ENCODE results near the gene GRM5.

GRM5 gene

DNA sequence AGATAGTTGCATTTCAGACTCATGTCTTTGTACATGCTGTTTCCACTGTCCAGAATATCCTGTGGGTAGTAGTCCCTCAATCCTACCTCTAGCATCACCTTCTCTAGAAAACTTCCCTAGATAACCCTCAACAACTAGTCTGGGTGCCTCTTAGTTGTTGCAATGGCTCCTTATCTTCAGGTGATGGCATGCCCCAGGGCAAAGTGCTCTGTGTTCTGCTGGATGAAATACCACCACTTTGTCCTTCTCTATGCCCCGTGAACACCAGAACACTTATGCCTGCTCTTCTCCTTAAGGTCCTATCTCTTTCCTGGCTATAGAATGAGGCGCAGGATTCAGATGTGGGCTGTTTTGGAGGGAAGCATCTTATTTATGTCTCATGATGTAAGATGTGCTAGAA, 569.9 kb downstream of the GRM5 start:
- H3K4me3 ChIP-seq (ENCODE audit: low read depth, low read length): no peak overlapping the region
- DNase-seq (ENCODE audit: low read depth): no peak
- TF ChIP-seq, protein P1, sequence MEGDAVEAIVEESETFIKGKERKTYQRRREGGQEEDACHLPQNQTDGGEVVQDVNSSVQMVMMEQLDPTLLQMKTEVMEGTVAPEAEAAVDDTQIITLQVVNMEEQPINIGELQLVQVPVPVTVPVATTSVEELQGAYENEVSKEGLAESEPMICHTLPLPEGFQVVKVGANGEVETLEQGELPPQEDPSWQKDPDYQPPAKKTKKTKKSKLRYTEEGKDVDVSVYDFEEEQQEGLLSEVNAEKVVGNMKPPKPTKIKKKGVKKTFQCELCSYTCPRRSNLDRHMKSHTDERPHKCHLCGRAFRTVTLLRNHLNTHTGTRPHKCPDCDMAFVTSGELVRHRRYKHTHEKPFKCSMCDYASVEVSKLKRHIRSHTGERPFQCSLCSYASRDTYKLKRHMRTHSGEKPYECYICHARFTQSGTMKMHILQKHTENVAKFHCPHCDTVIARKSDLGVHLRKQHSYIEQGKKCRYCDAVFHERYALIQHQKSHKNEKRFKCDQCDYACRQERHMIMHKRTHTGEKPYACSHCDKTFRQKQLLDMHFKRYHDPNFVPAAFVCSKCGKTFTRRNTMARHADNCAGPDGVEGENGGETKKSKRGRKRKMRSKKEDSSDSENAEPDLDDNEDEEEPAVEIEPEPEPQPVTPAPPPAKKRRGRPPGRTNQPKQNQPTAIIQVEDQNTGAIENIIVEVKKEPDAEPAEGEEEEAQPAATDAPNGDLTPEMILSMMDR (IDR thresholded peaks at IDR 0.05; ENCODE audit: low read depth, low read length, missing control alignments): no peak

DNA sequence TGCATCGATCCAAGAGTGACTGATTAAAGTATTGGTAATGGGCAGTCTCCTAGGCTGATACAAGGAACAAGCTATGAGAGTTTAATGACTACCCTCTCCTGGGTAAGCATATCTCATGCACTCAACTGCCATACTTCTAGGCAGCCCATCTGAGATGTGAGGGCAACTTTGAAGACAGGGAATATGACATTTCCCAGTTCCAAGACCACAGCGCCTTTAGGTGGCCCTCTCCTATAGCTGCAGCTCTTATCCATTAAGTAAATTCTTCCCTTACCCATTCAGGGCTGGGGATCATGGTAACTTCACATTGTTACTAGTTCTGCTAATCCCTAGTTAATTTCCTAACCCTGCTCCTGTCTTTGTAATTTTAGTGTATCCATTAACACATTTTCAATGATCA, 570.9 kb downstream of the GRM5 start:
- no peak for DNase-seq (ENCODE audit: low read depth)
- TF ChIP-seq, protein P1 (IDR thresholded peaks at IDR 0.05; ENCODE audit: low read depth, low read length, missing control alignments): no peak
- no peak overlapping the region for H3K4me3 ChIP-seq (ENCODE audit: low read depth, low read length)

DNA sequence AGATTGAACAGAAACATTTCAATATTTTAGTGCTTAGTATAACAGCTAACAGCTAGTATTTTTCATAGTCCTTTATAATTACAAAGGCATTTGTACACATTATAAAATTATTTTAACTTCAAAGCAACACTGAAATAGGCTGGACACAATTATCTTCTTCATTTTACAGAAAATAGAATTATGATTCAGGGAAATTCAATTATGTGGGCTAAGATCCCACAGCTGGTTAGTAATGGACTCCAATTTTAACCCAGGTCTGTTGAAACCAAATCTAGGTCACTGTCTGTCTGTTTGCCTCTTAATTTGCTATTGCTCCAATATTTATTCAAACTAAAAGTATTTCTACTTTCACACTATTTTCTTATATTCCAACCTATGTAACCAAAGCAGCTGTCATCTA, 574.1 kb downstream of the GRM5 start:
- H3K4me3 ChIP-seq (ENCODE audit: low read depth, low read length): no peak overlapping the region
- TF ChIP-seq, protein P1 (IDR thresholded peaks at IDR 0.05; ENCODE audit: low read depth, low read length, missing control alignments): no peak
- DNase-seq (ENCODE audit: low read depth): no peak

DNA sequence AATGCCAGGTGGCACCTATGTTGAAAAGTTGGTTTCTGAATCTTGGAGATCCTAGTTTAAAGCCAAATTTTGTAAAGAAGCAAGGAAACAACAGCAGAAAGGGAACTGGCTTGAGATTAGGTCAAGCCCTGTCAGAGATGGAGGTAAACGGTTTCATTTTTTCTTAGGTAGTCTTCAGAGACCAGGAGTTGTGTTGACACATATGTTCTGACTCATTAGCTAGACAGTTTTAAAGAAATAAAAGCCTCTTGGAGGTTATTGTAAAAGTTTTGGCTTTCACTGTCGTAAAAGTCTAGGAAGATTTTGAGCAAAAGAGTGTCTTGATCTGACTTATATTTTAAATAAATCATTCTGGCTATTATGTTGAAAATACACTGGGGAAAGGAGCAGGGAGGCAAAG, 576.8 kb downstream of the GRM5 start:
- TF ChIP-seq, protein P1 (IDR thresholded peaks at IDR 0.05; ENCODE audit: low read depth, low read length, missing control alignments): no peak
- no peak overlapping the region for H3K4me3 ChIP-seq (ENCODE audit: low read depth, low read length)
- DNase-seq (ENCODE audit: low read depth): no peak

DNA sequence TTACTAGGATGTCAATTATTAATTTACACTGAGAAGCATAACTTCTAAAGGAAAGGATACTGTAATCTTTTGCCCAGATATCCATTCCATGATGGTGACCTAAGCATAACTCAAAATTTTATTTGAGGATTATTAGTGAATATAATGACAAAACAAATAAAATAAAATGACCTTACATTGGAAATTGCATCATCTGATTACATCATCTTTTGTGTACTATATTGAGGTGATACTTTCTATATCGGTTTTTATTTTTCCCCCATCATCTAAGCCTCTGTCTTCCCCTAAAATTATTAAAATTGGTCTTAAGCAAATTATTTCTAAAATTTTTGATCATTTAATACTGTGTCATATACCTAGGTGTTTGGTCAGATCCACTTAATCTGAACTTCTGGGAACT, 578.1 kb downstream of the GRM5 start:
- TF ChIP-seq, protein P1 (IDR thresholded peaks at IDR 0.05; ENCODE audit: low read depth, low read length, missing control alignments): no peak
- DNase-seq (ENCODE audit: low read depth): no peak
- H3K4me3 ChIP-seq (ENCODE audit: low read depth, low read length): no peak overlapping the region

DNA sequence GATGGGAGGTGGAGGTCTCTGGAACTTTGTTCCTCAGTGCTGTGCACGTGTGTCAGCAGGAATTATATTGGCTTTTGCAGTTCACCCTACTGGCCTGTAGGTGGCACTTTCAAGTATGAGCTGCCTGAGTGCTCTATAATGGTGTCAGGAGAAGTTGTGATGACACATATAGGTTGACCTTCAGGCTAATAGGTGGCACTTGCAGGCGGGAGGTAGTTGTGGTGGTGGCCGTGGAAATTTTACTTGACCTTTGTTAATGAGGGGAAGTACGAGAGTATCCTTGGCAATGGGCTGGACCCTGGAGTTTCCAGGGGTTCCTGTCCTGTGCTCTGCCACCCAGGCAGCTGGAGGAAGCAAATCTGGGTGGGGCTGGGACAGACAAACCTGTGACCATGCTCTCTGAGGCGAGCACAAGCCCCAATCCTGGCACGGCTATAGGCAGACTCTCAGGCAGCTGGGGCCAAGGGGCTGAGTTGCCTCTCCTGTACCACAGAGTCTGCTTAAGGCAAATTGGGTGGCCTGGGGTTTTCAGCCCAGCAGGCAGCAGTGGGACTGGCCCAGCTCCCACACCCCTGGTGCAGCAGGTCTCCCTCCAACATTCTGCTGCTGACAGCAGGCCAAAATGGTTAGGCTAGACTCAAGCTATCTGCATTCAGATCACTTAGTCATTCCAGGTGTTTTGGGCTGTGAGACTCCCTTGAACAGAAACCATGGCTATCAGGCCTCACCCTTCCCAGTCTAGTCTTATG, 580.7 kb downstream of the GRM5 start:
- no peak overlapping the region for H3K4me3 ChIP-seq (ENCODE audit: low read depth, low read length)
- DNase-seq (ENCODE audit: low read depth): peak; percentile 41
- TF ChIP-seq, protein P1 (IDR thresholded peaks at IDR 0.05; ENCODE audit: low read depth, low read length, missing control alignments): peak; percentile 84

DNA sequence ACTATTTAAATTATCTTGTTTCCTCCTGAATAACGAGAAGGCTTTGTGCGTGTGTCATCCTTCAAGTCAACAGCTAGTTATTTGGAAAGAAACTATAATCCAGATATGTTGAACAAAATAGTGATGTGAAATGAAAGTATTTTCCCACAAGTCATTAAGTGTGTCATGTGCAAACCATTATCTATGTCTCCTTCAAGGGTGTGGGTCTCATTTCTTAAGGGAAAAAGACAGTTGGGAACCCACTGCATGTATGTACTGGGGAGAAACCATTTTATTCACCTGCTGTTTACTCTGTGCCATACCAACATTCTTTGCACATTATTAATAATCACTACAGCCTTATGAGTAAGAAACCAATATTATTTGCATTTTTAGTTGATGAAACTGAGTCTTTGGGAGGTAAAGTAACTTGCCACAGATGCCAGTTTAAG, 582.9 kb downstream of the GRM5 start:
- TF ChIP-seq, protein P1 (IDR thresholded peaks at IDR 0.05; ENCODE audit: low read depth, low read length, missing control alignments): no peak
- H3K4me3 ChIP-seq (ENCODE audit: low read depth, low read length): no peak overlapping the region
- DNase-seq (ENCODE audit: low read depth): no peak

Data from GM12864 (cell line).